HG03460 (cell line): ENCODE measurements around the gene BPIFA3.

Source experiments
- ATAC-seq: cut with Tn5 transposase; IDR thresholded peaks from one replicate; pipeline ENCODE4 v1.9.1; 2021; ENCODE audit not compliant: unreplicated experiment

Gene BPIFA3

DNA sequence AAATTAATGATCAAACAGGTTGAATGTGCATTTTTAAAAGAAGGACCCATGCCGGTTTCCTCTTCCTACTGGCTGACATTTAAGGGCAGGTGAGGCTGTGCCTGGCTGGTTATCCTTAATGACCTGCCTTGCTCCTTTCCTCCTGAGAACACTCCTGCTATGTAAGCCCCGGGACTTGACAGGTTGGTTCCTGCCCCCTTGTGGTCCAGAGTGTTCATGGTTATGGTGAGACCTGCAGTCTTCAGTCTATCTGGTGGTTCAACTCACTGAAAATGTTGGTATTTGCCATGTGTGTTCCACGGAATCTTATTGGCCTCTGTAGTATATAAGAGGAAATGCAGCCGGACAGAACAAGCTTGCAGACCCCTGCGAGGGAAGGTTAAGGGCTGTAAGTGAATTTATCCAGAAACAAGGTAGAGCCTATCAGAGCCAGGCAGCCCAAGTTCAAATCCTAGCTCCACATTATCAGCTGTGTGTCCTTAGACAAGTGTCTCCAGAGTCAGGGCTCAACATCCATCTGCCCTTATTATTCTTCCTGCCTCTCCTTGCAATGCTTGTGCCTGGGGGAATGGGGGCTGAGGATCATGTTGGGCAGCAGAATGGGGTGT is 5.2 kb upstream of the BPIFA3 start:
- ATAC-seq = no peak

DNA sequence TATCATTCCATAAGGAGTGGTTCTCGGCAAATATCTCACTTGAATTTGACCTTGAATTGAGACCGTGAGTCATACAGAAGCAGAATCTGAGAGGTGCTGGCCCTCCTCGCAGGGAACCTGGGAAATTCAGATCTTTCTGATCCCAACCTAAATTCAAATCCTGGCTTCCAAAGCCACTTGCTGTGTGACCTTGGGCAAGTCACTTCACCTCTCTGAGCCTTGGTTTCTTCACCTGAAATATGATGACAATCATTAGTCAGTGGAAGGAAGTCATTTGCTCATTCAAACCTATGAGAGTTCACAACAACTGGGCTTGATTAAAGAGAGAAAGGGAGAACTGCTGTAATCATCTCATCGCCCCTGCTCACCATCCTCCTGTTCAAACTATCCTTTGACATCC is 7.2 kb downstream of the BPIFA3 start:
- ATAC-seq = no peak

DNA sequence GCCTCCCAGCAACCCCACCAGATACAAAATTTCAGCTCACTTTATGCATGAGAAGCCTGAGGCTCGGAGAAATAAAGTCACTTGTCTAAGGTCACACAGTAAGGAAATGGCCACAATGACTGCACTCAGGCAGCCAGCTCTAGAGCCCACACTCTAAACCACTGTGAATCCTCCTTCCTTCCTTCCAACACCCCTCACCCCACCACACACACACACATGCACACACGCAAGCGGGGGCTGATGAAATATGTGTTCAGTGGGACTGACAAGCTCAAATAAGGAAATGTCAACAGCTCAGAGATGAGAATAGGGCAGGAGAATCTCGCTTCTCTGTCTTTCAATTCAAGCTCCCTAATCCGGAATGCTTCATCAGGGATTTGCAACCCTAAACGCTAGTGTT is 12.7 kb downstream of the BPIFA3 start:
- ATAC-seq = no peak

DNA sequence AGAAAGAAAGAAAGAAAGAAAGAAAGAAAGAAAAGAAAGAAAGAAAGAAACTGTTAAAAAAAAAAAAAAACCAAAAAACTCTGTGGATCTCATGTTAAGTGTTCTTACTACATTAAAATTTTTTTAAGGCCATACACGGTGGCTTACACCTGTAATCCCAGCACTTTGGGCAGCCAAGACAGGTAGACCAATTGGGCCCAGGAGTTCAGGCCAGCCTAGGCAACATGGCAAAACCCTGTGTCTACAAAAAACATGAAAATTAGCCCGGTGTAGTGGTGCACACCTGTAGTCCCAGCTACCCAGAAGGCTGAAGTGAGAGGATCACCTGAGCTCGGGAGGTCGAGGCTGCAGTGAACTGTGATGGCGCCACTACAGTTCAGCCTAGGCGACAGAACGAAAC is 14.1 kb downstream of the BPIFA3 start:
- ATAC-seq = no peak

DNA sequence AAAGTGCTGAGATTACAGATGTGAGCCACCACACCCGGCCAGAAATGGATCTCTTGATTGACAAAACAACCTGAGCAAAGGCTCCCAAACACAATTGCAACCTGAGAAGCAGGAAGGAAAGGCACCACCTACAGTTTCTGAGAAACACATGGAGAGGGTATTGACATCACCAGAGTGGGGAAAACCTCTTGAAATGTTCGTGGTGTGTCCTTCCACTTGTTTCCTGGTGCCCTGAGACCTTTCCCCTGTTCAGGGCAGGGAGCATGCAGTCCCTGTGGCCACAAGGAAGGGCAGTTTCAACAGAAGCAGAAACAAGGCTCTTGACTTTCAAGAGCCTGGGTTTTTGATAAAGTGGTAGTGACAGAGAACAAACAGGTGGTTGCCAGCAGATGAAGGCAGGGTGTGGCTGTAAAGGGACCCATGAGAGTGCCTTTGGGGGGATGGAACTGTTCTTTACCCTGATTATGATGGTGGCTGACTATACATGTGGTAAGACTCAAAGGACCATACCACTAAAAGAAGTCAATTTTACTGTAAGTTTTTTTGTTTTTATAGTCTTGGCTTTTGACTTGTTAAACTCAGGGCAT is 15.4 kb downstream of the BPIFA3 start:
- ATAC-seq = no peak

DNA sequence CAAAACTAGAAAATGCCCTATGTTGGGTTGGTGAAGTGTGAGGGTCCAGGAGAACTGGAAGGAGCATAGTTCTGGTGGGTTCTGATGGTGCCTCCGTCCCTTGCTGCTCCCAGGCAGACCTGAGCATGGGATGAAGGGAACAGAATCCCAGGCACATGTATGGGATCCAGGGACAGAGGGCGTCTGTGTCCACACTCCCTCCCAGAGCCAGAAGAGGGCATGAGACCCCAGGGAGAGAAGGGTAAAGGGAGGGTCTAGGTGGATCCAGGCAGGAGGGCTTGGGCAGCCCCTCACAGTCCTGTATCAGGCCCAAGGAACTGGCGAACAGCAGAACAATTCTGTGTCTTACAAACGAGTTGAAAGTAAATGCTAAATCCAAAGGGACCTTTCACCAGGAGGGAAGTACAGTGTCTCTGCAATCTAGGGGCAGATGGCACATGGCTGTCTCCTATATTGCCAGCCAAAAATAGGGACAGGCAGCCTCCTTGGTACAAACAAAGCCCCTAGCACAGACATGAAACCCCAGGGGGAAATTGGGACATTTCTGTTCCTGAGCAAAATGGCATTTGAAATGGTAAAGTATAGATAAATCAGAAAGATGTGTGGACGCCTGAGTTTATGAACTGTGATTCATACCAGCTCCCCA is 16.1 kb downstream of the BPIFA3 start:
- ATAC-seq = no peak

DNA sequence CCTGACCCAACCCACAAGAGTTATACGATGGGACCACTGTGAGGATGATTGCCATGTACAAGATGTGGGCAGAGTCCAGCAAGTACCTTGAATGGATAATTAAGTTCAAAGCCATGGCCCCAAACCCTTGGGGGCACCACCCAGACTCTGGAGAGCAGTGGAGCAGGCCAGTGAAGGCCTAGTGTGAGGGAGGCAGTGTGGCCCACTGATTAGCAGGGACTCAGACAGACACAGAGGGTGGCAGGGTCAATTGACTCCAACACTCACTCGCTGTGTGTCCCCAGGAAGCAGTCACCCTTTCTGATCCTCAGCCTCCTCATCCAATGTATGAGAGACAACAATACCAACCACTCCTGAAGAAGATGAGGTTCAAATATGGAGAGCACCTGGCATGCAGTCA is 16.9 kb downstream of the BPIFA3 start:
- ATAC-seq = no peak

DNA sequence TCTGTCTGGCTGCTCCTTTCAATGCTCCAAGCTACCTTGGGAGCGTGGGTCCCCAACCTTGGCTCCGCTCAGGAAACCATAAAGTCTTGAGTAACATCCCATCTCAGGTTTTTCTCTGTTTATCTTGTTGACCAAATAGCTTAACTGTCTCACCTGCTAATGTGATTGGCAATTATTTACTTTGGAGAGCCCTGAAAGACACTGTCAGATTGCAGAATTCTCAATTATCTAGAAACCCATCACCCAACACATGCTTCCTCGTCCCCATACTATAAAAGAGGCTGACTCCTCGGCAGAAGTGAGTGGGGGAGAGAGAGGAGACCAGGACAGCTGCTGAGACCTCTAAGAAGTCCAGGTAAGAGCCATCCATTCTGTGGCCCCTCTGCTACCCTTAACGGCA is 18.5 kb downstream of the BPIFA3 start, which contains the start of gene BPIFA1:
TSS of gene BPIFA1 (plus strand) at position 301 of the 400 bp plus-strand sequence. CDS start 1,716 bp downstream, outside the sequence.
- ATAC-seq = no peak

DNA sequence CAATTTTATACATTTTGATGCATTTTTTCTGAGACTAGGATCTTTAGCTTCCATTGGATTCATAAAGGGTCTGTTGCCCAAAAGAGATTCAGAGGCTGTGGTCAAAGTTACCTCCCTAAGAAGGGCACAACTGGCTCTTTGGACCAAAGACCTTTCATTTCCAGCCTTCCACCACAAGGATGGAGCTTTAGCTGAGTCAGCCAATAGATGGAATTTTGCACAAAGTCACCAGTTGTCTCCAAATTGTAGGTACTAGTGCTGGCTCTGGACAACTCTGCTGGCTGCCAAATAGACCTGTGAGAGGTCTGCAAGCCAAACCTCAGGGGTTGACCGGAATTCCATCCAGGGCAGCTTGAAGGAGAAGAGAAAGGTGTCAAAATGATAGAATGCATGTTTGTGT is 19.2 kb downstream of the BPIFA3 start:
- no peak for ATAC-seq

DNA sequence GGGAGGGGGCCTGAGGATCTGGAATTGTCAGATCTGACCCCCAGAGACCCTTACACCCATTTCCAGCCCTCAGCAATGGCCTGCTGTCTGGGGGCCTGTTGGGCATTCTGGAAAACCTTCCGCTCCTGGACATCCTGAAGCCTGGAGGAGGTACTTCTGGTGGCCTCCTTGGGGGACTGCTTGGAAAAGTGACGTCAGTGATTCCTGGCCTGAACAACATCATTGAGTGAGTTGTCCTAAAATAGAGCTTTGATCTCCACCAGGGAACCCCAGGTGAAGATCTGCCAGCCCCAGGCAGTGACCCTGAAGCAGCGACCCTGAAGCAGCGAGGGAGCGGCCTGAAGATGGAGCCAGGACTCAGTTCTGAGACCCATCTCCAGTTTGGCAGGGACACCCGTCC is 20.8 kb downstream of the BPIFA3 start:
- ATAC-seq = no peak

DNA sequence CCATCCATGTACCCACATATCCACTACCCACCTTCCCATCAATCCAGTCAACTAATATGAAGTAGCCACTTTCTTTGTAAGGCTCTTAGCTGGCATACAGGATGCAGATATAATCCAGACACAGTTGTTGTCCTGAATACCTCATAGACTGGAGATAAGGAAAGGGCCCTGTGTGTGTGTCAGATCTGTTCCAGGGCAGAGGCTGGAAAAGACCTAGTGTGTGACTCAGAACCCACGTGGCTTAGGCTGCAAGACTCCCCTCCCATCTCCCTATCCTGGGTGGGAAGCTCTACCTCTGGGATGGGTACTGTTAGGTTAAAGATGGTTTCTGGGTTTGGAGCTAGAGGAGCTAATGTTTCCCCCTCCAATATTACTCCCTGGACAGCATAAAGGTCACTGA is 22.3 kb downstream of the BPIFA3 start:
- ATAC-seq = no peak

DNA sequence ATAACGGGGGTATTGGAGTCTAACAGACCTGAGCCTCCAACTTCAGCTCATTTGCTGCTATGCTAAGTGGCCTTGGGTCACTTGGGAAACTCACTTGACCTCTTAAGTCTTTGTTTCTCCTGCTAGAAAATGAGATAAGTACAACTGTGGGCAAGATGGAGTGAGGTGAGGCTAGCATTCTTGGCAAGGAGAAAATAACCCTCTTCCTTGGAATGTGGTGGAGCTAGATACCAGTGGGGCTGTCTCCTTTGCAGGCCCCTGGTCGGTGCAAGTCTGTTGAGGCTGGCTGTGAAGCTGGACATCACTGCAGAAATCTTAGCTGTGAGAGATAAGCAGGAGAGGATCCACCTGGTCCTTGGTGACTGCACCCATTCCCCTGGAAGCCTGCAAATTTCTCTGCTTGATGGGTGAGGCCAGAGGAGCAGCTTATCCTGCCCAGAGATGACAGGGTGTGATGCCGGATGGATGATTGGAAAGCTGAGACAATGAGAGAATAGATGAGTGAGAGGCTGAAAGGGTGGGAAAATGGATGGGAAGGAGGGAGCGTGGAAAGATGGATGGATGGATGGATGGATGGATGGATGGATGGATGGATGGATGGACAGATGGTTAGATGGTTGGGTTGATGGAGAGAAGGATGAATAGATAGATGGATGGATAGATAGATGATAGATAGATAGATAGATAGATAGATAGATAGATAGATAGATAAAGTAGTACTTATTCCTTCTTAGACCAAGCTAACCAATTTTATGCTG is 23.0 kb downstream of the BPIFA3 start:
- ATAC-seq = no peak

DNA sequence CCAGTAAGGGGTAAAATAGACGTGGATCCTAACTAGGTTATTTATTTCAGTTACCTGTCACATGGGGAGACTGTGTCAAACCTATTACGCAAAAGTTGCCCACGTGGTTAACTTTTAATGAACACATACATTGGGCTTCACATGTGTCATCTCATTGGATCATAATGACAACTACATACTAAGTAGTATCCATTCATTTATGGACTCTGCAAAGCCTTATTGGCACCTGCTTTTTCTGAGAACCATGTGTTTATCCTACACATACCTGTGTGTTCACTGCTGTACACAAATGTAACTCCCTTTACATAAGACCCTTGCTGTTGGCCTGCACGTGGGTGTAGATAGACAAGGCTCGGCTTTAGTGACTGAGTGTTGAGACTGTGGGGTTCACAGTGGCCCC is 23.8 kb downstream of the BPIFA3 start:
- ATAC-seq = no peak

DNA sequence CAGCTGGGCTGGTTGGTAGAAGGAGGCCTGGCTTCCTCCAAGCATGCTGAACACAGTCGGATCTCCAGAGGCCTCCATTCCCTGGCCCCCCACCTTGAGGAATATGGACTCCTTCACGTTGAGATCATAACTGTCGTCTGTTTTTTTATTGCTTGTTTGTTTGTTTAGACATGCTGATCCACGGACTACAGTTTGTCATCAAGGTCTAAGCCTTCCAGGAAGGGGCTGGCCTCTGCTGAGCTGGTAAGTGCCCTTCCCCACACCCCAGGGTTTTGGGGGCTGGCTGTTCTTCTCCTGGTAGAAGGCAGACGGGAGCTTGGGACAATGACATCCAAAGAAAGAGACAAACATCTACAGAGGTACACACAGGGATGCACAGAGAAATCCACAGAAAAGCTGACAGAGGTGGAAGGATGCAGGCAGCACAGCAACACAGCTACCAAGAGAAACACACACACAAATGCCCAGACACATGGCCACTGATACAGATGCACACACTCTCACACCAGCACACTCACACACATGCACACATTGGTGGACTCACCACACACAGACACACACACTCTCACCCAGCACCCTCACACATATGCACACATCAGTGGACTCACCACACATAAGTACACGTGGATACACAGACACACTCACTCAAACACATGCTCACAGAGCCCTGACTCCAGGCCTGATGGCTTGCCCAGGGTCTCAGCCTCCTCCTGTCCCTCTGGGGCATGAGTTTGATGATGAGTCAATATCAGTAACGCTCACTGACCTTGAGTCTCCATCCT is 25.4 kb downstream of the BPIFA3 start:
- no peak for ATAC-seq

DNA sequence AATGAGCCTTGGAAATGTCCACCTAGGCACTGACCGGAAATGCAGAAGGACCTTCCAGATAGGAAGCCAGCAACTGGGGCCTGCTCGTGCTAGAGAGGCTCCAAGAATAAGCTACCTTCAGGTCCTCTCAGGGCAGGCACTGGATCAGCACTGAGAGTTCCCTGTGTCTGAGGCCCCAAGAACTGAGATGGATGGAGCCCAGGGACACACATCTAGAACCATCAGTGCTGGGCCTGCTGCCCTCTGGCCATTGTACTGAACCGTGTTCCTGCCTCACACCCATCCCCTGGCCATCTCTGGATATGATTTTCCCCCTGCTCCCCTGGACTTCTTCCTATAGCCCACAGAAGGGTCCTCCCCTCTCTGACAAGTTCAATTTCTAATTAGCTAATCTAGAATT is 28.9 kb downstream of the BPIFA3 start:
- no peak for ATAC-seq

DNA sequence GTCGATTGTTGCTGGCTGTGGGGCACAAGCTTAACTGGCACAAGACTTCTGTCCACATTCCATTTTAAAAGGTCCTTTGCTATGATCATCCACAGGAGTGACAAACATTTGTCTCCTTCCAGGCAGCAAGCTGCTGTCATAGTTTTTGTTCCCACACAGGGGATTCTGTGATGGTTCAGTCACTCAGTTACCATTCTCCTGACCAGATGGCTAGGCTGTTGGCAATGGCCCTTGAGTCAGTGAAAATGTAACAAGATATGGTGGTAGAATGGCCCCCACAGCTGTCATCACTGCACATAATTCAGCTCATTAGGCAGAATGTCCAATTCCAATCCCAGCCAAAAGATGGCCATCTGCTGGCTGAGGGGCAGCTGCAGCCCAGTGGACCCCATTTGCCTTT is 32.3 kb downstream of the BPIFA3 start:
- ATAC-seq = no peak

DNA sequence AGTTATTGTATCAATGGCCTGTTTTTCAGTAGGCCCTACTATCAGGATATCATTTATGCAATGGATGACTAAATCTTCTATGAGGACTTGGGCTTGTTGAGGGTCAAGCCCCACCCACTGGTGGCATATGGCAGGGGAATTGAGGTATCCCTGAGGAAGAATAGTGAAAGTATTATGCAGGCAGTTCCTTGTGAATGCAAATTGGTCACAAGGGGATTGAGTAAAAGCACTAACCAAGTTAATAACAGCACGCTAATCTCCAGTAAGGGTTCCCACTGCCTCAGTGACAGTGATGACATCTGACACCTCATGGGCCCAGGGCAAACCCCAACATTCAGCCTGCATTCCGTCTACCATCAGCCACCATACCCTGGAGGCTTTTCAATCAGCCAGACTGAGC is 33.5 kb downstream of the BPIFA3 start:
- ATAC-seq = no peak

DNA sequence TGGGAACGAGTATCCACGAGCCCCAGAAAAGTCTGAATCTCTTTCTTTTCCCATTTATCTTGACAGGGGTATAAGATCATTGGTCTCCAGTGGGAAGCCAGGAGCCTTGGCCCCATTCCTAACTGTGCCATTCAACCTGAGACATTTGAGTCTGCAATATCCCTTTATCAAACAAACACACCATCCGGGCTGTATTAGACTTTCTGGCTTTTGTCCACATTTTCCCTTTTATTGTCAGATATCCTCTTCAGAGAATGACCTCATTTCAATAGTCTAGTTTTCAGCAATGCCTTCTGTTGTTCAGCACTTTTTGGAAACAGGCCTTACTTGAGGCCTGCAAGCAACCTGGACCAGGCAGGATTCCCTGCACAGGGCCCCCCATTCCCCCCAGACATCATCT is 34.3 kb downstream of the BPIFA3 start:
- no peak for ATAC-seq

DNA sequence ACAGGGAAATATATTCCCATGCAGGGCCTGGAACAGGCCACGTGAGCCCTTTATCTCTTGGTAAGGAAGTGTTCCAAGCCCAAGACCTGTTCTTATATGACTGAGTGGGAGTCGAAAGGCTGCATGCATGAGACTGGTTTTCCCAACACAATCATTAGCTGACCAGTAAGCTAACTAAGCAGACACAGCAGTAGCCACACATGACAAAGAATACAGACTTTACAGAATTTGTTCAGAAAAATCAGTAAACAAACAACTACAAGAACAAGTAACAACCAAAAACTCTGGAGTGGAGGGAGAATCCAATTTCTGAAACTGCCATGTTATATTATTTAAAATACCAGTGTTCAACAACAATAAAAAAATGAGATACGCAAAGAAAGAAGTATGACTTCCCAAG is 35.3 kb downstream of the BPIFA3 start:
- no peak for ATAC-seq

DNA sequence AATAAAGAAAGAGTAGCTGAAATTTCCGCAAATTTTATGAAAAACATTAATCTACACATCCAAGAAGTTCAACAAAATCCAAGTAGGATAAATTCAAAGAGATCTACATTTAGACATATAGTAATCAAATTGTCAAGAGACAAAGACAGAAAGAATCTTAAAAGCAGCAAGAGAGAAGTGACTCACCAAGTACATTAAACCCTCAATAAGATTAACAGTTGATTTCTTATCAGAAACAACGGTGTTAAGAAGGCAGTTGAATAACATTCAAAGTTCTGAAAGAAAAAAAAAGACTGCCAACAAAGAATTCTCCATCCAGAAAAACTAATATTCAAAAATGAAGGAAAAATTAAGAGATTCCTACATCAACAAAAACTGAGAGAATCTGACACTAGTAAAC is 37.9 kb downstream of the BPIFA3 start:
- no peak for ATAC-seq

DNA sequence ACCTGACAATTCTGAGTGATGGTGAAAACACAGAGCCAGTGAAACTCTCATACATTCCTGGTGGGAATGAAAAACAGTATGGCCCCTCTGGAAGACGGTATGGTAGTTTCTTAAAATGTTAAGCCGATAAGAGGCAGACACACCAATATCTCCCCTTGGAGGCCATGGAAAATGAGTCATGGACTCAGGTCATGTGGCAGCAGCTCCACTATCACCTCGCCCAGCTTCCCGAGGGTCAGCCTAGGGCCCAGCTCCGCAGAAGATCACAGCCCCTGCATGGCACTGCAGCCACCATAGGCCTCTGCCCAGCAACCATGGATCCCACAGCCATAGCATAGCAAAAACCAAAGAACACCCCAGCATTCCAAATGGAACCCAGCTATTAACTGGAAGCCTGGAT is 40.1 kb downstream of the BPIFA3 start:
- ATAC-seq = no peak
